CD14-positive monocyte (primary cell): ENCODE measurements around the gene PLEKHM3. TPM values are rescaled to one million over a fixed set of nuclear protein-coding genes. Genes with fewer than 3 reads are reported as not detected.

ENCODE experiments used
- DNase-seq, 3 donors: peaks; one replicate each; pipeline ENCODE4 v3.0.0-alpha.2; 2011 to 2022
- H2AFZ ChIP-seq: 2 replicates; pipeline ENCODE4 v1.6.0; 2012; ENCODE audit warnings: mild to moderate bottlenecking, low read depth, low read length, inconsistent platforms; ENCODE audit not compliant: insufficient read depth, poor library complexity, severe bottlenecking
- H3K27ac ChIP-seq, 2 donors: 1 replicate in 1 of 2; 2 replicates in 1 of 2; pipeline ENCODE4 v1.5.1; 2012 to 2013; ENCODE audit warnings: low read length in 2 of 2, control low read depth in 1 of 2, inconsistent platforms in 1 of 2, low read depth in 1 of 2, mild to moderate bottlenecking in 1 of 2
- H3K27me3 ChIP-seq, 2 donors: one replicate each; pipeline versions ENCODE4 v1.6.0 to v1.6.1; 2011 to 2013; ENCODE audit warnings: low read length in 2 of 2; ENCODE audit not compliant: control insufficient read depth in 2 of 2, insufficient read depth in 2 of 2
- H3K36me3 ChIP-seq, 2 donors: replicated peaks in 1 of 2; 1 replicate in 1 of 2; 2 replicates in 1 of 2; pipeline versions ENCODE4 v1.5.1 to v1.6.1; 2012 to 2013; ENCODE audit warnings: low read length in 2 of 2, control low read depth in 1 of 2, inconsistent platforms in 1 of 2, mild to moderate bottlenecking in 1 of 2; ENCODE audit not compliant: insufficient read depth in 2 of 2, control insufficient read depth in 1 of 2
- H3K4me1 ChIP-seq, 2 donors: 1 replicate in 1 of 2; 2 replicates in 1 of 2; pipeline versions ENCODE4 v1.5.1 to v1.6.1; 2012 to 2013; ENCODE audit warnings: low read length in 2 of 2, control low read depth in 1 of 2, inconsistent platforms in 1 of 2, mild to moderate bottlenecking in 1 of 2, moderate library complexity in 1 of 2; ENCODE audit not compliant: insufficient read depth in 2 of 2, control insufficient read depth in 1 of 2
- H3K4me2 ChIP-seq: replicated peaks from 2 replicates; pipeline ENCODE3; 2012; ENCODE audit warnings: low read length, moderate library complexity, mild to moderate bottlenecking; ENCODE audit not compliant: poor library complexity, severe bottlenecking; ENCODE audit errors: extremely low read depth
- H3K4me3 ChIP-seq, 3 experiments: fragments of 200-600 bp in 1 of 3; sonication (generic) in 1 of 3; replicated peaks in 1 of 3; 1 replicate in 2 of 3; 2 replicates in 1 of 3; pipeline ENCODE4 v1.5.1; 2011 to 2013; ENCODE audit warnings: low read length in 3 of 3, mild to moderate bottlenecking in 3 of 3, control low read depth in 2 of 3, low read depth in 2 of 3, inconsistent platforms in 1 of 3, moderate library complexity in 1 of 3
- H3K79me2 ChIP-seq: 2 replicates; pipeline ENCODE4 v1.6.0; 2012; ENCODE audit warnings: mild to moderate bottlenecking, control low read depth, inconsistent platforms, low read length, moderate library complexity; ENCODE audit not compliant: insufficient read depth
- H3K9ac ChIP-seq: 2 replicates; pipeline ENCODE4 v1.6.0; 2017; ENCODE audit warnings: low read length, mild to moderate bottlenecking; ENCODE audit not compliant: insufficient read depth, poor library complexity, severe bottlenecking
- H3K9me3 ChIP-seq, 2 donors: replicated peaks in 1 of 2; 1 replicate in 1 of 2; 2 replicates in 1 of 2; pipeline versions ENCODE4 v1.5.1 to v1.6.1; 2012 to 2013; ENCODE audit warnings: low read length in 2 of 2, control low read depth in 1 of 2; ENCODE audit not compliant: control insufficient read depth in 1 of 2, insufficient read depth in 1 of 2
- H4K20me1 ChIP-seq: 2 replicates; pipeline ENCODE4 v1.6.0; 2012; ENCODE audit warnings: mild to moderate bottlenecking, low read length, control low read depth, moderate library complexity; ENCODE audit not compliant: insufficient read depth
- H3K27ac Mint-ChIP-seq, 7 donors: one replicate each; pipeline ENCODE4 v1.8.0; 2020; ENCODE audit warnings: mild to moderate bottlenecking in 7 of 7, mixed read lengths in 7 of 7, moderate library complexity in 6 of 7, inconsistent platforms in 2 of 7
- H3K27me3 Mint-ChIP-seq, 3 donors: one replicate each; pipeline ENCODE4 v1.8.0; 2021 to 2022; ENCODE audit warnings: low read depth in 3 of 3, mild to moderate bottlenecking in 3 of 3, mixed read lengths in 3 of 3, moderate library complexity in 3 of 3, inconsistent platforms in 1 of 3
- H3K36me3 Mint-ChIP-seq, 2 donors: one replicate each; pipeline ENCODE4 v1.8.0; 2020; ENCODE audit warnings: mixed read lengths in 2 of 2, inconsistent platforms in 1 of 2, mild to moderate bottlenecking in 1 of 2
- H3K4me1 Mint-ChIP-seq: one replicate; pipeline ENCODE4 v1.8.0; 2020; ENCODE audit warnings: mild to moderate bottlenecking, mixed read lengths
- H3K4me3 Mint-ChIP-seq, 2 donors: one replicate each; pipeline ENCODE4 v1.8.0; 2020; ENCODE audit warnings: mild to moderate bottlenecking in 2 of 2, mixed read lengths in 2 of 2, moderate library complexity in 1 of 2
- H3K9me3 Mint-ChIP-seq, 7 donors: one replicate each; pipeline ENCODE4 v1.8.0; 2020 to 2022; ENCODE audit warnings: mixed read lengths in 7 of 7, mild to moderate bottlenecking in 6 of 7, moderate library complexity in 6 of 7, inconsistent platforms in 2 of 7
- CTCF ChIP-seq: fragments of 200-600 bp; IDR thresholded peaks from one replicate; pipeline ENCODE4 v1.8.0; 2022; ENCODE audit warnings: antibody characterized with exemption, mild to moderate bottlenecking
- WGBS: methylation state at CpG from one replicate; pipeline ENCODE4 v1.1.5; 2013; ENCODE audit warnings: missing lambda C conversion rate; ENCODE audit not compliant: insufficient coverage; 5-methylcytosine and 5-hydroxymethylcytosine counted together
- intact Hi-C, 2 donors: fragments of 100-400 bp; cut with micrococcal nuclease; formaldehyde crosslinking; loops; one replicate each; pipeline versions ENCODE4 v1.15.0 to v1.15.1; 2023
- polyA plus RNA-seq, 3 donors: library from polyadenylated mRNA; depleted of rRNA in 1 of 3; unstranded in 2 of 3; stranded (reverse) in 1 of 3; fragments of 300-500 nt in 2 of 3; fragments of >200 nt in 1 of 3; fragmentation: Illumina TruSeq in 2 of 3; gene quantifications; 1 replicate in 2 of 3; 2 replicates in 1 of 3; pipeline ENCODE4 v1.2.3, GENCODE V29; 2012 to 2021

Gene PLEKHM3
- polyA plus RNA-seq, 3 donors = 3.0 to 8.0 (median 3.0) TPM

- TF ChIP-seq CTCF = no peak
- Histone ChIP-seq H3K4me3 (no peak overlapping the region), H2AFZ (no peak overlapping the region), H3K79me2 (no peaks in the 10 kb centered on the region), H3K9me3 (no peaks in the 10 kb centered on the region), H3K27ac (no peak overlapping the region), H3K4me2 (no peak overlapping the region), H3K36me3 (no peaks in the 10 kb centered on the region), H4K20me1 (no peaks in the 10 kb centered on the region), H3K4me1 (no peaks in the 10 kb centered on the region), H3K27me3 (no peaks in the 10 kb centered on the region), H3K9ac (no peak overlapping the region)
- 94% methylated on average over 2 of the region's 4 CpGs for WGBS
- no peaks in the 10 kb centered on the region for H3K36me3 Mint-ChIP-seq
- no peak overlapping the region for H3K4me3 Mint-ChIP-seq
- intact Hi-C loops = loop anchor here in 1 of 2 donors (10.0 kb wide), 1 partner anchor 273 kb away; the partner anchor contains the start of gene FZD5
- peaks cover 0 to 2% (median 0%) of the 10 kb centered on the region in 7 donors for H3K9me3 Mint-ChIP-seq
- no peak for DNase-seq
- no peaks in the 10 kb centered on the region for H3K27me3 Mint-ChIP-seq
- H3K4me1 Mint-ChIP-seq = peaks cover 8% of the 10 kb centered on the region
- H3K27ac Mint-ChIP-seq = no peak overlapping the region
Observed at GRCh38 chr2:208037564-208038487, 12.5 kb upstream of the PLEKHM3 start.

GRCh38 chr2:208036357-208036756 is 11.0 kb upstream of the PLEKHM3 start:
- WGBS = 90% methylated on average over 2 of the region's 4 CpGs
- Mint-ChIP-seq H3K4me1 (peaks cover 19% of the 10 kb centered on the region), H3K27me3 (no peaks in the 10 kb centered on the region), H3K36me3 (no peaks in the 10 kb centered on the region), H3K9me3 (peaks cover 0 to 2% (median 0%) of the 10 kb centered on the region in 7 donors), H3K27ac (no peak overlapping the region), H3K4me3 (no peak overlapping the region)
- H2AFZ ChIP-seq = no peak overlapping the region
- H4K20me1 ChIP-seq = no peaks in the 10 kb centered on the region
- intact Hi-C loops = loop anchor here in 1 of 2 donors (10.0 kb wide), 1 partner anchor 272 kb away; the partner anchor contains the start of gene FZD5
- DNase-seq = no peak
- H3K9me3 ChIP-seq = no peaks in the 10 kb centered on the region
- H3K4me1 ChIP-seq = peaks cover 8 to 12% of the 10 kb centered on the region in 2 donors
- no peak overlapping the region for H3K4me3 ChIP-seq
- H3K27me3 ChIP-seq = no peaks in the 10 kb centered on the region
- no peaks in the 10 kb centered on the region for H3K79me2 ChIP-seq
- H3K36me3 ChIP-seq = no peaks in the 10 kb centered on the region
- no peak overlapping the region for H3K4me2 ChIP-seq
- no peak for TF ChIP-seq CTCF
- no peak overlapping the region for H3K27ac ChIP-seq
- H3K9ac ChIP-seq = no peak overlapping the region
